Central memory CD8-positive, alpha-beta T cell (primary cell): ENCODE results near the gene MRO.
"Not testable (repeated sequence)": the region's sequence is repeated elsewhere in the genome, so short reads cannot be mapped to it uniquely, and the experiment has no call there.

Experiments
- ATAC-seq: fragments of 150-1000 bp; cut with Tn5 transposase; replicated peaks from 2 replicates; pipeline ENCODE4 v1.10.0; 2022; ENCODE audit warnings: mild to moderate bottlenecking, moderate FRiP score, moderate number of reproducible peaks; ENCODE audit not compliant: poor library complexity, severe bottlenecking; ENCODE audit errors: extremely low read depth
- DNase-seq, 2 donors: peaks; one replicate each; pipeline ENCODE4 v3.0.0; 2021; ENCODE audit warnings: low spot score in 2 of 2
- H3K27ac Mint-ChIP-seq: one replicate; pipeline ENCODE4 v1.8.0; 2022; ENCODE audit warnings: low read depth, mild to moderate bottlenecking, moderate library complexity, mixed read lengths
- H3K27me3 Mint-ChIP-seq: one replicate; pipeline ENCODE4 v1.8.0; 2022; ENCODE audit warnings: mixed read lengths
- H3K36me3 Mint-ChIP-seq: one replicate; pipeline ENCODE4 v1.8.0; 2022; ENCODE audit warnings: mild to moderate bottlenecking, moderate library complexity, mixed read lengths; ENCODE audit not compliant: insufficient read depth
- H3K4me1 Mint-ChIP-seq: one replicate; pipeline ENCODE4 v1.8.0; 2022; ENCODE audit warnings: mixed read lengths
- H3K4me3 Mint-ChIP-seq: one replicate; pipeline ENCODE4 v1.8.0; 2022; ENCODE audit warnings: mild to moderate bottlenecking, moderate library complexity, mixed read lengths
- H3K9me3 Mint-ChIP-seq: one replicate; pipeline ENCODE4 v1.8.0; 2022; ENCODE audit warnings: mixed read lengths

The MRO gene

DNA sequence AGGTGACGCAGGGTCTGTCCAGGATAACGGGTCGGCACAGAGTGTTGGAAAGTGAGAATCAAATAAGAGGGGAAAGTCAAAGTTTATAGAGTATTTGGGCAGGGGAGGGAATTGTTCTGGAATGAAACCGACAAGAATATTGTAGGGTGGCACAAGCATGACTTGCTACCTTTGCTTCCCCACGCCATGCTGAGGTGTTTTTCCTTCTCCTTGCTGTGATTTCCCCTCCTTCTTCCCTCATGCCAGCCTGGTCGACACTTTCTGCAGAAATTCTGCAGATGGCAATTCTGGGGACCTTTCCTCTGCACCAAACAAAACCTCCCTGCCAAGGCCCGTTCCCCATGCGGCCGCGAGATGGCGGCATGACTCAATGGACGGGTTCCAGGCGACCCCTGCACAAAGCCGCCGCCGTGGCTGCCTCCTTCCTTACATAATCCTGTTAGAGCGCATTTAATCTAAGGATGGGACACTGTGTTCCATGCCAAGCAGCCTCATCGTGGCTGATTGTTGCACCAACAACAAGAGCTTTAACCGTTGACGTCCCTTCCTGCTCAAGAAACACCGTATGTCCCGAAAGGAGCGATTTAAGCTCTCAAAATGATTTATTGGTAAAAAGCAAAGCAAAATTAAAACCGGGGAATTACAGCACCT, at the start of gene MRO:
MRO (minus strand) TSS at position 289 of the 651 bp plus-strand sequence. CDS start 10,616 bp downstream, outside the sequence.
- Mint-ChIP-seq H3K4me3 (no peak within 1 kb of the TSS), H3K27me3 (peaks cover 10% of the 10 kb centered on the region), H3K4me1 (no peaks in the 10 kb centered on the region), H3K27ac (no peak within 1 kb of the TSS), H3K36me3 (no peaks in the 10 kb centered on the region), H3K9me3 (no peaks in the 10 kb centered on the region)
- ATAC-seq (peak; percentile 93), DNase-seq (peak; percentile 69)

DNA sequence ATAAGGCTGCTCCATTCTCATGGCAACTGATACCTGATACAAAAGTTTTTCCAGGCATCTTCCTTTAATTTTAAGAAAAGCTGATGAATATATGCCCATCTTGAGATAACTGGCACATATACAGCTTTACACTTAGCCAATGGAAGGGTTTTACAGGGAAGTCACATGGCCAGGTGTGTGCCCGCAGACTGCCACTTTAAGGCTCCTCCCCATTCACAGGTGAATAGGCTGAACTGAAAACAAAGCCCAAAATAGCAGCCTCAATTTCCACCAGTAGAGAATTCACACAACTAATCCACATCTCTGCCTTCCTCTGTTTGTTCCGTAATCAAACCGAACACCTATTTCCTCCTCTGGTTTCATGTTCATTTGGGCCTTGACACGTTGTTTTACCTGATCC, 49.3 kb upstream of the MRO start:
- Mint-ChIP-seq H3K27me3 (peaks cover 6% of the 10 kb centered on the region), H3K27ac (no peak overlapping the region), H3K9me3 (no peaks in the 10 kb centered on the region), H3K4me3 (no peak overlapping the region), H3K4me1 (no peaks in the 10 kb centered on the region), H3K36me3 (no peaks in the 10 kb centered on the region)
- DNase-seq = no peak
- ATAC-seq = no peak

DNA sequence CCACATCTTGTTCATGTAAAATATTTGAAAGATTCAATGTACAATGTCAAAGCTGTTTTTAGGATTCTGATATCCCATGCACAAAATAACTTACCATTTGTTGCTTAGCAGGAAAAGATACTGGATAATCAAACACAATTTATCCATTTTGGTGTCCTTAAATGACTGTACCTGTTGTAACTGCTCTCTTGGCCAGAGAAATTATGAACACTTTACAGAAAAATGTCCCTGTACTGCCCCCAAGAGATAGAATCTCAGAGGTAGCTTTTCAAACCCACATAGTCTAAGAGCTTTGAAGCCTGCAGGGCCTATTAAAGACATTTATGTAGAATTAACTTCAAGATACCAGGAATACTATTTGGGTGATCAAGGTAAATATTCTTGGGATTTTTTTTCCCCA, 46.9 kb upstream of the MRO start:
- H3K9me3 Mint-ChIP-seq = no peaks in the 10 kb centered on the region
- no peak for DNase-seq
- H3K36me3 Mint-ChIP-seq = no peaks in the 10 kb centered on the region
- peaks cover 6% of the 10 kb centered on the region for H3K27me3 Mint-ChIP-seq
- no peaks in the 10 kb centered on the region for H3K4me1 Mint-ChIP-seq
- H3K27ac Mint-ChIP-seq = no peak overlapping the region
- ATAC-seq = no peak
- no peak overlapping the region for H3K4me3 Mint-ChIP-seq

DNA sequence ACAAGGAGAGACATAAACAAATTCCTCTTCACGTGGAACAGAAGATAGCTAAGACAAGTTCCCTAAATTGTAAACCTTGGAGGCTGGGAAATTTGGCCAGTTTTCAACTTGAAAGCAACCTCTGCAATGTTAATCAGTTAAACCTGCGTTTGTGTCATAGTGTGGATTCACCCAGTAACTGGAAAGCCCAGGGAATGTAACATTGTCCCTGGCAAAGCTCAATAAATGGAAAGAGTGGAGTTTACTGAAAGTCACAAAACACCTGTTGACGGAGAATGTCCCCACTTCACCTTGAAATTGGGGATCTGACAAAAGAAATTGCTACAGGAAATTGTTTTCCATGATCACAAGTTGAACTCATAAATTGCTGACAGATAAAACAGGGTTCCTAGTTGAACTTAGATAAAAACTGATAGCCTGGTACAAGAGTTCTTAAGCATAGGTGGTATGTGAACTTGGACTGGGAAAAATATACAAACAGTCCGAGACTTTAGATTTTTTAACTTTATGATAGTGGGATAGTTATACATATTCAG, 44.1 kb upstream of the MRO start:
- Mint-ChIP-seq H3K9me3 (no peaks in the 10 kb centered on the region), H3K4me1 (no peaks in the 10 kb centered on the region), H3K27ac (no peak overlapping the region), H3K4me3 (no peak overlapping the region), H3K36me3 (no peaks in the 10 kb centered on the region), H3K27me3 (peaks cover 21% of the 10 kb centered on the region)
- ATAC-seq = no peak
- DNase-seq = no peak

DNA sequence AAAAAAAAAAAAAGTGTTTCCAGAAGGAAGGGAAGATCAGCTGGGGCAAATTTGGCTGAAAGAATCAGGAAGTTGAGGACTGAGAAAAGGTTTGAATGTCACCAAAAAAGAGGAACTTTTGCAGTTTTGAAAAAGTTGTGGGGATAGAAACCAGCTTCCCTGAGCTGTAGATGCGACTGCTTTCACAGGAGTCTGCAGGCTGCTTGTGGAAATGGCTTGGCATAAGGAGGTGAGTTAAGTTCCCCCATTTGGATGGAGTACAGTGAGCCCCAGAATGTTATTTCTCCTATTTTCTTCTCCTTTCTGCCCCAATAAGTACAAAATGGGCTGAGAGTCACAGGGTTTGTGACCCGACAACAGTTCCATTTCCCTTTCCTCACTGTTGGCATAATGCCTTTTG, 42.6 kb upstream of the MRO start:
- H3K27ac Mint-ChIP-seq = no peak overlapping the region
- no peak for ATAC-seq
- no peaks in the 10 kb centered on the region for H3K9me3 Mint-ChIP-seq
- H3K4me3 Mint-ChIP-seq = no peak overlapping the region
- no peaks in the 10 kb centered on the region for H3K4me1 Mint-ChIP-seq
- H3K27me3 Mint-ChIP-seq = peaks cover 21% of the 10 kb centered on the region
- no peak for DNase-seq
- no peaks in the 10 kb centered on the region for H3K36me3 Mint-ChIP-seq

DNA sequence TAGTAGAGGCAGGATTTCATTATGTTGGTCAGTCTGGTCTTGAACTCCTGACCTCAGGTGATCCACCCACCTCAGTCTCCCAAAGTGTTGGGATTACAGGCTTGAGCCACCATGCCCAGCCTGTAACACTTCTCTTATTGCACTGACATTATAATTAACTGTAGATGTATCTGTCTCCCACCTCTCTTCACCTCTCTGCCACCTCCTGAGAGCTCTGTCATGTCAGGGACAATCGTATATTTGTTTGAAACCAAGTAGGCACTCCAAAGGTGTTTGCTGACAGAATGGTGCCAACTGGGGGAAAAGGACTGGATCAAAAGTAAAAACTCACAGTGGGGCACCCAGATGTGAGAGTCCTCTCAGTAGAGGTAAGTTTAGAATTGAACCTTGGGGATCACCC, 41.8 kb upstream of the MRO start:
- Mint-ChIP-seq H3K36me3 (no peaks in the 10 kb centered on the region), H3K27me3 (peaks cover 21% of the 10 kb centered on the region), H3K9me3 (no peaks in the 10 kb centered on the region), H3K4me1 (no peaks in the 10 kb centered on the region), H3K27ac (no peak overlapping the region), H3K4me3 (no peak overlapping the region)
- DNase-seq = no peak
- ATAC-seq = no peak

DNA sequence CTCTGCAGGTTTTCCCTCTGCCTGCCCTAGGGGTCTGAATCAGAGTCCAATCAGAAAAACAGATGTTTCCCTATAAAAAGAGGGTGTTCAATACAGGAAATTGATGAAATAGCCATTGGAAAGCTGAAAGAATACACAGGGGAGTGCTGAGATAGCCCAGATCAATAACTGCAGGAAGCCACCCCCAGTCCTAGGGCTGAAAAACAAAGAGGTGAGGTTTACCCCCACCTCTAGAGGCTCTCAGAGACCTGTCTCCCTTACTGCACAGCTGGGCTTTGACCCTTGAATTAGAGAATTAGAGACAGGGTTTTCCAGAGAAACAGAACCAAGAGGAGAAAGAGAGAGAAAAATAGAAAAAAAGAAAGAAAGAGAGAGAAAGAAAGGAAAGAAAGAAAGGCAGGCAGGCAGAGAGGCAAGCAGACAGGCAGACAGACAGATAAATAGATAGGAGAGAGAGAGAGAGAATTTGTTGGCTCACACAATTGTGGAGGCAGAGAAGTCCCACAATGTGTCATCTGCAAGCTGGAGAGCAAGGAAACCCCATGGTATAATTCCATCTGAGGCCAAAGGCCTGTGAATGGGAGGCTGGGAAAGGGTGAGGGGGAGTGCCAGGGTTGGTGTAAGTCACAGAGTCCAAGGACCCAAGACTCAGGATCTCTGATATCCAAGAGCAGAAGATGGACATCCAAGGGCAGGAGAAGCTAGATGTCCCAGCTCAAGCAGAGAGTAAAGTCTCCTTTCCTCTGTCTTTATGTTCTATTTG, 40.2 kb upstream of the MRO start:
- no peak overlapping the region for H3K4me3 Mint-ChIP-seq

DNA sequence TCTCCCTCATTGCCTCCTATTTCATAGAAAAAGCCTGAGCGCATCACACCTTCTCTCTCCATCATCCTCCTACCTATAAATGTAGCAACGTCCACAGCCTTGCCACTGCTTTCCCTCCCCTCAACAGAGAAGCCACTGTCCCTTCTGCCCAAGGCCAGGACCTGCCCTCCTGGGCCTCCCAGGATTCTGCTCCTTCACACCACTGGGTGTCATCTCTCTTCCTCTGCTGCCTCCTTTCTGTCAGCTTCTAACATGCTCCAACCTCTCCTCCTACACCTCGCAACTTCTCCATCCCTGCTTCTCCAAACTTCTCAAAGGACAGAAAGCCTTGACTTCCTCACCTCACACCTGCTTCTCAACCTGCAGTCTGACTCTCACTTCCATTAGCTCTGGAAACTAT, 37.9 kb upstream of the MRO start:
- DNase-seq (no peak), ATAC-seq (no peak)
- H3K9me3 Mint-ChIP-seq = no peaks in the 10 kb centered on the region
- no peak overlapping the region for H3K4me3 Mint-ChIP-seq
- H3K27me3 Mint-ChIP-seq = peaks cover 37% of the 10 kb centered on the region
- no peak overlapping the region for H3K27ac Mint-ChIP-seq
- peaks cover 2% of the 10 kb centered on the region for H3K36me3 Mint-ChIP-seq
- H3K4me1 Mint-ChIP-seq = no peaks in the 10 kb centered on the region

More for the DNA sequence above, 40.2 kb upstream of the MRO start:
- no peaks in the 10 kb centered on the region for H3K9me3 Mint-ChIP-seq
- H3K27ac Mint-ChIP-seq = peak overlapping the region; percentile 10
- ATAC-seq = no peak
- no peaks in the 10 kb centered on the region for H3K4me1 Mint-ChIP-seq
- DNase-seq = no peak
- H3K27me3 Mint-ChIP-seq = peaks cover 21% of the 10 kb centered on the region
- no peaks in the 10 kb centered on the region for H3K36me3 Mint-ChIP-seq

DNA sequence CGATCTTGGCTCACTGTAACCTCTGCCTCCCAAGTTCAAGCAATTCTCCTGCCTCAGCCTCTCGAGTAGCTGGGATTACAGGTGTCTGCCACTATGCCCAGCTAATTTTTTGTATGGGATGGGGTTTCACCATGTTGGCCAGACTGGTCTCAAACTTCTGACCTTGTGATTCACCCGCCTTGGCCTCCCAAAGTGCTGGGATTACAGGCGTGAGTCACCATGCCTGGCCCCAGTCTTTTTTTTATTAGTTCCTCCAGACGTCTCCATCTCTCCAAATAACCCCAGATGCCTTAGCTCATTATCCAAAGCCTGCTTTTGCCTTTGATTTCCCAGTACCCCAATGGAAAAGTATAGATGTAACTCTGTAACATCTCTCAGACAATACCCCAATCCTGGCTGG, 37.4 kb upstream of the MRO start:
- H3K27me3 Mint-ChIP-seq = peaks cover 40% of the 10 kb centered on the region
- H3K4me1 Mint-ChIP-seq, H3K27ac Mint-ChIP-seq, ATAC-seq, H3K36me3 Mint-ChIP-seq, DNase-seq, H3K4me3 Mint-ChIP-seq, H3K9me3 Mint-ChIP-seq: not testable (repeated sequence)

DNA sequence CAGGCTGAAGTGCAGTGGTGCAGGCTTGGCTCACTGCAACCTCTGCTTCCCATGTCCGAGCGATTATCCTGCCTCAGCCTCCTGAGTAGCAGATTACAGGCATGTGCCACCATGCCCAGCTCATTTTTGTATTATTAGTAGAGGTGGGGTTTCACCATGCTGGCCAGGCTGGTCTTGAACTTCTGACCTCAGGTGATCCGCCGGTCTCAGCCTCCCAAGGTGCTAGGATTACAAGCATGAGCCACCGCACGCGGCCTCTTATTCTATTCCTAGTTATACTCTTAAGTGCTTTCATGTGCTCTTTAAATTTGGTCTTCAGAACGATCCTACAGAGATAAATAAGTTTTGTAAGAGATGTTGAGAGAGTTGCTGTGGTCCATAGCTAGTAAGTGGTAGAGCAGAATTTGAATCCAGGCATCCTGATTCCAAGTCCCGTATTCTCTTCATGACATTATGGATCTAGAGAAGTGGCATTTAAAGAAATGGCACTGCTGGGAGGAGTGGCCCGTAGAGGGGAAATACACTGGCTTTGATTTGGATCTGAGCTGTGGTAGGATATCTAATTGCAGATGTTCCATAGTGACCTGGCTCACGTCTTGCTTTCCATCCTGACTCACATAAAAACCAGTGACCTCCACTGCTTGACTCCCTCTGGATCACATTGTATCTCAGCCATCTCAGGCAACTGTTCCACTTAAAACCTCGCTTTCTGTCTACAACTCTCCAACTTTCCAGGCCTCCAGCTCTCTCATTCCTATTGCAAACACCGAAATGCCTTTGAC, 36.4 kb upstream of the MRO start:
- Mint-ChIP-seq H3K27ac (no peak overlapping the region), H3K9me3 (no peaks in the 10 kb centered on the region), H3K36me3 (peaks cover 2% of the 10 kb centered on the region), H3K4me1 (no peaks in the 10 kb centered on the region), H3K4me3 (no peak overlapping the region), H3K27me3 (peaks cover 33% of the 10 kb centered on the region)
- ATAC-seq (no peak), DNase-seq (no peak)

DNA sequence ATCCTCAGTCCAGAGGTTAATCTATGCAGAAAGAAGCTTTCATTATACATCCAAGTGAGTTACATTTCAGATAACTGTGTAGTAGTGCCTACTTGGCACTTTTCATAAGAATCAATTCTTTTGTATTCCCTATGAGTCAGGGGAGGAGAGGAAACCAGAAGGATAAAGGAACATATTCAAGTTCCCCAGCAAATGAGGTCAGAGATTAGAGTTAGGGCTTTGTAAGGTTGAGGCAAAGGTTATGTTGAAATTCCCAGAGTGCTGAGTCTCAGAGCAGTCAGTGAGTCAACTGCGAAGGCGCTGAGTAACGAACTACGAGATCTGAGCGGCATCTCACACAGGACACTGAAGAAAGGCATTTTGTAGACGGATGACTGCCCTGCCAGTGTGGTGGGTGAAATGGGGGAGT, 34.1 kb upstream of the MRO start:
- peaks cover 23% of the 10 kb centered on the region for H3K27me3 Mint-ChIP-seq
- no peak overlapping the region for H3K27ac Mint-ChIP-seq
- DNase-seq (no peak), ATAC-seq (no peak)
- peaks cover 2% of the 10 kb centered on the region for H3K36me3 Mint-ChIP-seq
- no peak overlapping the region for H3K4me3 Mint-ChIP-seq
- no peaks in the 10 kb centered on the region for H3K4me1 Mint-ChIP-seq
- no peaks in the 10 kb centered on the region for H3K9me3 Mint-ChIP-seq

DNA sequence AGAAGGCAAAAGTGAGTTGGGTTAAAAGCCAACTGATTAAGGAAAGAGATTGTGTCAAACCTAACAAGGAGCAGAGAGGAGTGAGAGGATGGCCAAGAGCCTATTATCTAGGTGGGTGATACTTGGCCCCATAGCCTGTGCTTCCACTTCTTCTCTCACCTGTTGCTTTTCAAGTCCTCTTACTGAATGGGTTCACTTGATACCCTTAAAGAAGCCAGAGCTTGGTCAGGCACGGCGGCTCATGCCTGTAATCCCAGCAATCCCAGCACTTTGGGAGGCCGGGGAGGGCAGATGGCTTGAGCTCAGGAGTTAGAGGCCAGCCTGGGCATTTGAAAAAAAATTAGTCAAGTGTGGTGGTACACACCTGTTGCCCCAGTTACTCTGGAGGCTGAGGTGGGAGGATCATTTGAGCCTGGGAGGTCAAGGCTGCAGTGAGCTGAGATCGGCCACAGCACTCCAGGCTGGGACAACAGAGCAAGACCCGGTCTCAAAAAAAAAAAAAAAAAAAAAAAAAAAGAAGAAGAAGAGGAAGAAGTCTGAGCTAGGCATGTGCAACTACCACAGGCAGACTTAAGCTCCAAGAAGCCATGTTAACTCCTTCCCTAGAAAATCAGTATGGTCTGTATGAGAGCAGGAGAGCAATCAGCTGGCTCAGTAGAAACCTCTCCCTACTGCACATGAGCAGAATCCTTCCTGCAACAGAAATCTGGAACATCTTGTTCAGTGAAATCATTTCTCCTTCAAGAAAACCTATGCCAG, 30.7 kb upstream of the MRO start:
- no peak overlapping the region for H3K4me3 Mint-ChIP-seq
- H3K27me3 Mint-ChIP-seq = peaks cover 29% of the 10 kb centered on the region
- H3K4me1 Mint-ChIP-seq = no peaks in the 10 kb centered on the region
- H3K27ac Mint-ChIP-seq = no peak overlapping the region
- no peaks in the 10 kb centered on the region for H3K9me3 Mint-ChIP-seq
- ATAC-seq (no peak), DNase-seq (no peak)
- H3K36me3 Mint-ChIP-seq = peaks cover 2% of the 10 kb centered on the region
